Skeletal muscle satellite cell (primary cell): ENCODE data around the gene SLC22A14.
"Not testable (repeated sequence)": the region's sequence is repeated elsewhere in the genome, so short reads cannot be mapped to it uniquely, and the experiment has no call there.

Experiments
- H3K27me3 ChIP-seq: 2 replicates; pipeline ENCODE4 v1.7.0; 2013; ENCODE audit warnings: low read length; ENCODE audit not compliant: control insufficient read depth, insufficient read depth
- H3K36me3 ChIP-seq: 2 replicates; pipeline ENCODE4 v1.7.0; 2013; ENCODE audit warnings: mild to moderate bottlenecking, control low read depth, low read length; ENCODE audit not compliant: insufficient read depth
- H3K4me1 ChIP-seq: 2 replicates; pipeline ENCODE4 v1.7.0; 2013; ENCODE audit warnings: low read length; ENCODE audit not compliant: control insufficient read depth, insufficient read depth
- H3K4me2 ChIP-seq: 2 replicates; pipeline ENCODE4 v1.7.0; 2013; ENCODE audit warnings: mild to moderate bottlenecking, low read length
- H3K4me3 ChIP-seq: 2 replicates; pipeline ENCODE4 v1.7.0; 2013; ENCODE audit warnings: low read length
- H3K9ac ChIP-seq: 2 replicates; pipeline ENCODE4 v1.7.0; 2013; ENCODE audit warnings: mild to moderate bottlenecking, low read depth, low read length, moderate library complexity
- H3K9me3 ChIP-seq: replicated peaks from 2 replicates; pipeline ENCODE4 v1.7.0; 2013; ENCODE audit warnings: mild to moderate bottlenecking, control low read depth, low read length

SLC22A14 gene

DNA sequence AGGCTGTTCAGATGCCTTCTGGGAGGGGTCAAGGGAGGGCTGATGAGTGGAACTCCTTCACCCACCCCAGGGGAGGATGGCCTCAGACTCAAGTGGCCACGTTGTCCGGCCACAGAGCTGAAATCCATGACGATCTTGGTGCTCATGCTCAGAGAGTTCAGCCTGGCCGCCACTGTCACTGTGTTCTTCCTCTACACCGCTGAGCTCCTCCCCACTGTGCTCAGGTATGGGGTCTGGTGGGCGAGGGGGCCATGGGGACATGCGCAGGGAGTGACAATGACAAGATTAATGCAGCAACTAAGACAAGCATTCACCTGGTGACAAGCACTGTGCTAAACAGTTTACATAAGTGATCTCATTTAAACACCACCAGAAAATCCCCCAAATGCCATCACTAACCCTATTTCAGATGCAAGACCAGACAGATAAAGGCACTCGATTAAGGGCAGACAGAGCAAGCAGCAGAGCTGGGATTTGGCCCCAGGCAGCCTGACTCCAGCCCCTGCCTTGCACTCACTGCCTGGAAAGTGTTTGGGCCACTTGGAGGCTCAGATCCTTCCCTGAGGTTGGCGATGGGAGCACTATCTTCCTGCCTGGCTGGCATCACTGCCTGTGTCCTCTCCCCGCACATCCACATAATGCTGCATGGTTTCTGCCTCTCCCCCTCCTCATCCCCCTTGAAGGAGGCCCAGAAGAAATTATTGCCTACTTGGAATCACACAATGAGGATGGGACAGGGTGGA, 33.6 kb downstream of the SLC22A14 start:
- Histone ChIP-seq H3K4me3 (no peak overlapping the region), H3K9ac (no peak overlapping the region), H3K27me3 (no peaks in the 10 kb centered on the region), H3K4me2 (no peak overlapping the region), H3K4me1 (no peaks in the 10 kb centered on the region), H3K36me3 (no peaks in the 10 kb centered on the region), H3K9me3 (no peaks in the 10 kb centered on the region)

DNA sequence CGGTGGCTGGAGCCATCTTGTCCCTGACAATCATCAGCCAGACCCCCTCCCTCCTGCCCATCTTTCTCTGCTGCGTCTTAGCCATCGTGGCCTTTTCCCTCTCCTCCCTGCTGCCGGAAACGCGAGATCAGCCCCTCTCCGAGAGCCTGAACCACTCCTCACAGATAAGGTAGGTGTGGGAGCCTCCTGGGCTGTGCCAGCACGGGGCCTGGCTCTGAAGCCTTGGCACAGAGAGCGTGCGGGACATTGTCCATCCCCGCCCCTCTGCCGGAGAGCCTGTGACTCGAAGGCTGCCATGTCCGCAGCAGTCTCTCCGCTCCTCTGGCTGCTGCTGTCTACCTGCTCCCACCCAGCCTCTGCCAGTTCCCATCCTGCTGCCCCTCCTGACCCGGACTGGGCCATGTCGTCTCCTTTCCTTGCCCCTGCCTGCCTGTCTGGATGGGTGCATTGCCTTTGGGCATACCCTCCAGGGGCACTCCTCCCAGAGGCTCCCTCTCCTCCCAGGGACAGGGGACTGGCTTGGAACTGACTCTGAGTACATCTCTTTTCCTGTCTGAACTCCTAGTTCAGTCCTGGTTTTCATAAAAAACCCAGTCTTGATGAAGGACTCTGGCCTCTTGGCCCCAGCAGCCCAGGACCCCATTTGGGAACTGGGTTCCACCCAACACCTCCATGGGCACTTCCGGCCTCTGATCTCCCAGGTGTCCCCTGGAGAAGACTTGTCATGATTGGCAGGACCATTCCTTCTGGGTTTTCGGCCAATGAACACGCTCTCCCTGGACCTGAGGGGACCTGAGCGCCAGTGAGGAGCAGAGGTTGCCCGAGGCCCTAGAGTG, 34.5 kb downstream of the SLC22A14 start:
- Histone ChIP-seq H3K9ac (no peak overlapping the region), H3K27me3 (no peaks in the 10 kb centered on the region), H3K4me1 (no peaks in the 10 kb centered on the region), H3K9me3 (no peaks in the 10 kb centered on the region), H3K4me2 (no peak overlapping the region), H3K4me3 (no peak overlapping the region), H3K36me3 (no peaks in the 10 kb centered on the region)

DNA sequence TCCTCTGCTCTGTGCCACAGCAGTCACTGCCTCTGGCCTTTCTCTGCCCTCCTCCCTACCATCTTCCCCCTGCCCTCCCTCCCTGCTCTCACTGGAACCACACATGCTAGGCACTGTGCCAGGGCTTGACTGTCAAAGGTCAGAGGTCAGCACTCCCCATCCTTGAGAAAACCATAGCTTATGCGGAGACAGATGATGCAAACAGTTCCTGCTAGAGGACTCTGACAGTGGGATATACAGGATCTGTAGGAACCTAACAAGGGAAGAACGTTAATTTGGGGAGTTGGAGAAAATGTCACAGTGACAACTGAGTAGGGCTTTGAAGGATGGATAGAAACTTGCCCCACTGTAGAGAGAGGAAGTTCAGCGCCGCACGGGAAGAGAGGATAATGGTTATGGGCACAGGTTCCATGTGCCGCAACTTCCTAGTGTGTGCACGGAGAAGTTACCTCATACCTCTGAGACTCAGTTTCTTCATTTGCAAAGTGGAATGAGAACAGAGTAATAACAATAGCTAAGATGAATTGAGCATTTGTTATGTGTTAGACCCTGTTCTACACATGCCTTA, 35.2 kb downstream of the SLC22A14 start:
- Histone ChIP-seq H3K9ac (no peak overlapping the region), H3K9me3 (no peaks in the 10 kb centered on the region), H3K4me3 (no peak overlapping the region), H3K4me2 (no peak overlapping the region), H3K4me1 (no peaks in the 10 kb centered on the region), H3K36me3 (no peaks in the 10 kb centered on the region), H3K27me3 (no peaks in the 10 kb centered on the region)

DNA sequence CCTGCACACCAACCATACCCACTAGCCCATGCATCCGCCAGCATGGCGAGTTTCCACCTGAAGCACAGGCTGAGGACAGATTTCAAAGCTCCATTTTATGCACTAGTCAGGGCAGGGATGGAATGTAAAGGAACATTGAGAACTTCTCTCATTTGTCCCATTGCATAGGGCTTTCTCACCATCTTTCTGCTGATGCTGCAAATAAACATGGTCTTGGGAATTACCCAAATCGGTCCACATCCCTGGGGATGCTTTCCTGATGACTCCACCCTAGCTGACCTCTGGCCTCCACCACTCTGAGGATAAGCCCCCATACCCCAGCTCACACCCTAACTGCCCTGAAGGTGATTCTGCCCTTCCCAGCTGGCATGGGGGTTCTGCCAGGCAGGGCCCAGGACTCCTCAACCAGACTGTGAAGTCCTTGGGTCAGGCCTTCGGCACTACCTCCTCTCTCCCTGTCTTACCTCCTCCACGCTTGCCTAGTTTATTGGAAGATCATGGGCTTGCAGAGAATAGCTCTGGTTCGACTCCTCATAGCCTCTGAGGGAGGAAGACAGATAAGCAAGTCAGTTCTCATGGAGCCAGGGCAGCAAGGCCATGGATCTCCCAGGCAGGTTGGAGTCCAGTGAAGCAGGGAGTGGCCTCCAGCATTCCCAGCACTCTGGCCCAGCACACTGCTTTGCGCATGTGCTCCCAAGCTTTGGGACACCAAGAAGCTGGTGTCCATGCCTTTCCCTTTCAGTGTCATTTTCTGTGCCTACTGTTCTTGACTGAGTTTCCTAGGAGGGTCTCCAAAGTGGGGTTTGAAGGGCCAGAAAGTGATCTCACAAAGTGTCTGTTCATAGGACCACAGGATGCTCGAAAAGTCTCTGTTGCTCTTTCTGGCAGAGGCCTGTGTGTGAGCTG, 36.9 kb downstream of the SLC22A14 start:
- Histone ChIP-seq H3K4me2 (no peak overlapping the region), H3K4me1 (no peaks in the 10 kb centered on the region), H3K4me3 (no peak overlapping the region), H3K36me3 (no peaks in the 10 kb centered on the region), H3K9ac (no peak overlapping the region), H3K9me3 (no peaks in the 10 kb centered on the region), H3K27me3 (no peaks in the 10 kb centered on the region)

DNA sequence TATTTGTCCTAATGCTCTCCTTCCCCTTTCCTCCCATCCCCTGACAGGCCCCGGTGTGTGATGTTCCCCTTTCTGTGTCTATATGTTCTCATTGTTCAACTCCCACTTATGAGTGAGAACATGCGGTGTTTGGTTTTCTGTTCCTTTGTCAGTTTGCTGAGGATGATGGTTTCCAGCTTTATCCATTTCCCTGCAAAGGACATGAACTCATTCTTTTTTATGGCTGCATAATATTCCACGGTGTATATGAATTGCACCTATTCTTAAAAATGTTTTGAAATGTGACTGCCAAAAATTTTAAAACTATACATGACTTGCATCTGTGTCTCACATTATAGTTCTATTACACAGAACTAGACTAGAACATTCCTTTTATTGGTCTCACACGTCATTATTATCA, 38.5 kb downstream of the SLC22A14 start:
- H3K4me3 ChIP-seq, H3K27me3 ChIP-seq, H3K4me1 ChIP-seq, H3K9ac ChIP-seq, H3K36me3 ChIP-seq, H3K9me3 ChIP-seq, H3K4me2 ChIP-seq: not testable (repeated sequence)

DNA sequence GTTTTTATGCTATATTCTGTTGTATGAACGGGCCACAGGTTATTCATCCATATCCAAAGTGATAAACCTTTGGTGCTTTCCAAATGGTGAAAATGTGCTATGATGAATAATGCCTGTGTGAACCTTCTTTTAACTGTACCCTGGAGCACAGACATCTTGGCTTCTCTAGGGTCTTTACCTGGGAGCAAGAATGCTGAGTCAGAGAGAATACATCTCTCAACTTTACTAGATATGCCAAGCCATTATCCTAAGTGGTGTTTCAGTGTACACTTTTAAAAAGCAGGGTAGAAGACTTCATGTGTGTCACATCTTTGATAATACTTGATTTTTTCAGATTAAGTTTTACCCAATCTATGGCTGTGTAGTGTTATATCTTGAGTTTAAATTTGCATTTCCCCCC, 41.0 kb downstream of the SLC22A14 start:
- no peak overlapping the region for H3K4me3 ChIP-seq
- H3K4me2 ChIP-seq: no peak overlapping the region
- no peaks in the 10 kb centered on the region for H3K4me1 ChIP-seq
- no peaks in the 10 kb centered on the region for H3K36me3 ChIP-seq
- peaks cover 6% of the 10 kb centered on the region for H3K9me3 ChIP-seq
- peaks cover 3% of the 10 kb centered on the region for H3K27me3 ChIP-seq
- H3K9ac ChIP-seq: no peak overlapping the region

DNA sequence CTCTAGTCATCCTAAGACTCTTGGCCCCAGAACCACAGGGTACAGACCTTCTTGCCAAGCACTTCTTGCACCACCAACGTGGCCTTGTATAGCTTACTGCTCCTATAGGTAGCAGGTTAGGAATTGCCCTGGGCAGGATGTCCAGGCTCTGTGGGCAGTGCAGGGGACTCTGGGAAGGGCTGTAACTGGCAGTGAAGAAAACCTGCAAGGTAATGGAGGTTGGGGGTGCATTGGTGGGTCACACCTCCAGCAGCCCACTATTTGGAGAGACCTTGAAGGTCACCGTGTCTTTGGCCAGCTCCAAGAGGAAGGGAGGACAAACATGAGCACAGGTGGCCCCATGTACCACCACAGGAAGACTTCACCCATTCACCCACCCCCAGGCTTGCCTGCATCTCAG, 43.2 kb downstream of the SLC22A14 start:
- no peak overlapping the region for H3K4me3 ChIP-seq
- H3K36me3 ChIP-seq: no peaks in the 10 kb centered on the region
- peaks cover 6% of the 10 kb centered on the region for H3K9me3 ChIP-seq
- peaks cover 3% of the 10 kb centered on the region for H3K27me3 ChIP-seq
- H3K4me1 ChIP-seq: no peaks in the 10 kb centered on the region
- no peak overlapping the region for H3K4me2 ChIP-seq
- no peak overlapping the region for H3K9ac ChIP-seq

DNA sequence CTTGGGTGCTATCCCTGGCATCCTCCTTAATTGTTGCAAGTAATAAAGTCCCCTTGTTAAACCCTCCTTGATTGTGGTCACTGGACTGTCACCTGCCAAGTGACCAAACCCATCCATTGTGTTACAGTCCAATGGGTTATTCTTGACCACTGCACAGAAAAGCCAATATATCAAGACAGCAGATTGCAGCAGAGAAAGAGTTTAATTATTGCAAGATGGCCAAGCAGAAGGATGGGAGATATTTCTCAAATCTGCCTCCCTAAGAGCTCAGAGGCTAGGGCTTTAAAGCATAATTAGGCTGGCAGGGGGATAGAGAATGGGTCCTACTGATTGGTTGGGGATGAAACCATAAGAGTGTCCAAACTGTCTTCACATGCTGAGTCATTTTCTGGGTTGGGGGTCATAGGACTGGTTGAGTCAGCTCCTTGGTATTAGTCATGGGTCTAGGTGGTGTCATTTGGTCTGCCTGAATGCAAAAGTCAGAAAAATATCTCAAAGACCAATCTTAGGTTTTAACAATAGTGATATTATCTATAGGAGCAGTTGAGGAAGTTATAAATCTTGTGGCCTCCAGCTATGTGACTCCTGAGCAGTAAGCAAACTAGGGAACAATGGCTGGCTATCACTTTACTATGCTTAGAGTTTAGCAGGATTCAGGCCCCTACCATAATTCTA, 45.4 kb downstream of the SLC22A14 start:
- no peaks in the 10 kb centered on the region for H3K4me1 ChIP-seq
- no peak overlapping the region for H3K4me3 ChIP-seq
- H3K9ac ChIP-seq: no peak overlapping the region
- H3K27me3 ChIP-seq: peaks cover 3% of the 10 kb centered on the region
- no peak overlapping the region for H3K4me2 ChIP-seq
- H3K36me3 ChIP-seq: no peaks in the 10 kb centered on the region
- peaks cover 6% of the 10 kb centered on the region for H3K9me3 ChIP-seq

DNA sequence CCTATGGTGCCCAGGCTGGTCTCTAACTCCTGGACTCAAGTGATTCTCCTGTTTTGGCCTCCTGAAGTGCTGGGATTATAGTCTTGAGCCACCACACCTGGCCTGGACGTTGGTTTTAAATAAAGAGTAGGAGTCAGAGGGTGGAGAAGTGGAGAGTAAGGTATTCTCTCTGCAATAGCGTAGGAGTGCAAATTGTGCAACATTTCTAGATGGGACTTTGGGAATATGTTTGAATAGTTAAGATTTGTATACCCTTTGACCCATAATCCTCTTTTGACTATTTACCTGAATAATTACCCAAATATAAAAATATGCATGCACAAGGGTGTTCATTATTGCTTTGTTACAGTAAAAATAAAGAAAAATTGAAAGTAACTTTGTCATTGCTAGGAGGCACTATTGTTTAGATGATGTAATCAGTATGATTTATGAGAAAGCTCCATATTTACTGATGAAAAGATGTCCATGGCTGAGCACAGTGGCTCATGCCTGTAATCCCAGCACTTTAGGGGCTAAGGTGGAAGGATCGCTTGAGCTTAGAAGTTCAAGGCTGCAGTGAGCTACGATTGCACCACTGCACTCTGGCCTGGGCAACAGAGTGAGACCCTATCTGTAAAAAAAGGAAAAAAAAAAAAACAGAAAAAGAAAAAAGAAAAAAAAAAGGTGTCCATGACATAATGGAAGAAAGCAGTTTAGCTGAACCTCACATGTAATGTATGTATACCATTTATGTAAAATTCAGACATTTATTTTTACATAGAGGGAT, 49.3 kb downstream of the SLC22A14 start:
- peaks cover 6% of the 10 kb centered on the region for H3K9me3 ChIP-seq
- H3K9ac ChIP-seq: no peak overlapping the region
- no peak overlapping the region for H3K4me3 ChIP-seq
- H3K36me3 ChIP-seq: no peaks in the 10 kb centered on the region
- H3K4me2 ChIP-seq: no peak overlapping the region
- peaks cover 3% of the 10 kb centered on the region for H3K4me1 ChIP-seq
- H3K27me3 ChIP-seq: no peaks in the 10 kb centered on the region

DNA sequence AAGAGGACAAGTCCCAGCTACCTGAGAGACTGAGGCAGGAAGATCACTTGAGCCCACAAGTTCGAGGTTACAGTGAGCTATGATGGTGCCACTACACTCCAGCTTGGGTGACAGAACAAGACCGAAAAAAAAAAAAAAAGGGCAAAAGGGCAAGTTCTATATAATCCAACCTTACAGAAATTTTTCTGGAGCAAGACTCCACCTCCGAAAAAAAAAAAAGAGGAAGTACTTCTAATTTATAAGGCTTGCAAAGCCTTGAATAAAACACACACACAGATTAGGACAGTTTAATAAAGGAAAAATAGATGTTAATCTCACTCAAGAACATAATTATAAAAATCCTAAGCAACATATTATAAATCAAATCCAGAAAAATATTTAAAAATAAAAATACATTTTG, 50.1 kb downstream of the SLC22A14 start:
- Histone ChIP-seq H3K27me3 (no peaks in the 10 kb centered on the region), H3K9ac (no peak overlapping the region), H3K36me3 (no peaks in the 10 kb centered on the region), H3K4me1 (peaks cover 3% of the 10 kb centered on the region), H3K4me2 (no peak overlapping the region), H3K4me3 (no peak overlapping the region), H3K9me3 (peaks cover 4% of the 10 kb centered on the region)
